Skeletal muscle satellite cell (primary cell): ENCODE measurements around the gene NVL. TPM values are rescaled to one million over a fixed set of nuclear protein-coding genes. Genes with fewer than 3 reads are reported as not detected.
A peak's percentile ranks its signal among the peaks of the same experiment; 100 is the strongest.

ENCODE experiments used
- H3K27me3 ChIP-seq: 2 replicates; pipeline ENCODE4 v1.7.0; 2013; ENCODE audit warnings: low read length; ENCODE audit not compliant: control insufficient read depth, insufficient read depth
- H3K36me3 ChIP-seq: 2 replicates; pipeline ENCODE4 v1.7.0; 2013; ENCODE audit warnings: mild to moderate bottlenecking, control low read depth, low read length; ENCODE audit not compliant: insufficient read depth
- H3K4me1 ChIP-seq: 2 replicates; pipeline ENCODE4 v1.7.0; 2013; ENCODE audit warnings: low read length; ENCODE audit not compliant: control insufficient read depth, insufficient read depth
- H3K4me2 ChIP-seq: 2 replicates; pipeline ENCODE4 v1.7.0; 2013; ENCODE audit warnings: mild to moderate bottlenecking, low read length
- H3K4me3 ChIP-seq: 2 replicates; pipeline ENCODE4 v1.7.0; 2013; ENCODE audit warnings: low read length
- H3K9ac ChIP-seq: 2 replicates; pipeline ENCODE4 v1.7.0; 2013; ENCODE audit warnings: mild to moderate bottlenecking, low read depth, low read length, moderate library complexity
- H3K9me3 ChIP-seq: replicated peaks from 2 replicates; pipeline ENCODE4 v1.7.0; 2013; ENCODE audit warnings: mild to moderate bottlenecking, control low read depth, low read length
- total RNA-seq: library from RNA; depleted of rRNA; stranded (reverse); fragments of >200 nt; gene quantifications from 2 replicates; pipeline ENCODE4 v1.2.3, GENCODE V29; 2012; rRNA removed

NVL gene
- 13.1 and 20.5 TPM in 2 replicates for total RNA-seq

DNA sequence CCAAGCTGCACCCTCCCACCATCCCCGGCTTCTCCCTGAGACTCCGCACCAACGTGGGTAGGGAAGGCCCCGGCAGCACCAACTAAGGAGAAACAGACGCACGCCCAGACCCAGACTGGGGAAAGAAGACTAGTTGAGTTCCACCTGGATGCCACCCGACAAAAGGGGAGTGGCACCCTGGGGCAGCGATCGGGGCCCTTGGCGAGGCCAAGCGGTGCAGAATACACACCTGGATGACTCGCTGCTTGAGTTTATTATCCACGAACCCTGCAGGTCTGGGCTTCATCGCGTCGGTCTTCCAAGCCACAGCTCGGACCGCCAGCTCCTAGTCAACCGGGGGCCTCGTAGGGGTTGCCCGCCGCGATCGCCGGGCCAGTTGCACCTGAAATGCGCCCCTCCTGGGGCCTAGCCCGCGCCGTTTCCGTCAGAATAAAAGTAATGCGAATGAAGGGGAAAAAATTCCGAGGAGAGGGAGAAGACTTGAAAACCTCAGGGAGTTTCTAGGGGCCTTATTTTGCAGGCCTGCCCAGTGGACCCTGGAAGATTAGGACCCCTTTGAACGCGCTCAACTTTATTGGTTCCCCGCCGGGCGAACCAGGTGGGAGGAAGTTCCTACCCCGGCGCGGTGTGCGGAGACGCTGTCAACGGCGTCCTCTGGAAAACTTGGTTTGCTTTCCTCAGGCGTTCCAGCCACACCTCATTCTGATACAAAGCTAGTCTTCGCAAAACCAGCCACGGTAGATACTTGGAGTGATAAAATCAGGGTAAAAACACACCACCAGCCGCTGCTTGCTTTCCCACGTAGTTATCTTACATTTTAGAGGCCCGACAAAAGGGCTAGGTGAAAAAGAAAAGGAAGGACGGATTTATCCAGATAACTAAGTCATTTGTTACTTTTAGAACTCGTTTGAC is at the start of gene NVL:
Gene NVL (minus strand): TSS at position 331 of the 912 bp plus-strand sequence. CDS start 45 bp downstream, at position 286.
- Histone ChIP-seq H3K4me1 (peaks cover 17% of the 10 kb centered on the region), H3K4me2 (peak within 1 kb of the TSS; percentile 89), H3K27me3 (no peaks in the 10 kb centered on the region), H3K9ac (peak within 1 kb of the TSS; percentile 98), H3K9me3 (no peaks in the 10 kb centered on the region), H3K36me3 (peaks cover 3% of the 10 kb centered on the region), H3K4me3 (peak within 1 kb of the TSS; percentile 95)

- no peak overlapping the region for H3K9ac ChIP-seq
- H3K9me3 ChIP-seq = no peaks in the 10 kb centered on the region
- H3K4me2 ChIP-seq = no peak overlapping the region
- H3K4me1 ChIP-seq = peaks cover 21% of the 10 kb centered on the region
- no peaks in the 10 kb centered on the region for H3K27me3 ChIP-seq
- peaks cover 23% of the 10 kb centered on the region for H3K36me3 ChIP-seq
- no peak overlapping the region for H3K4me3 ChIP-seq
Observed at GRCh38 chr1:224378855-224379631, 49.1 kb upstream of the NVL start.

- H3K27me3 ChIP-seq = no peaks in the 10 kb centered on the region
- no peak overlapping the region for H3K4me2 ChIP-seq
- peaks cover 21% of the 10 kb centered on the region for H3K4me1 ChIP-seq
- H3K36me3 ChIP-seq = peaks cover 30% of the 10 kb centered on the region
- H3K9me3 ChIP-seq = no peaks in the 10 kb centered on the region
- no peak overlapping the region for H3K9ac ChIP-seq
- no peak overlapping the region for H3K4me3 ChIP-seq
Observed at GRCh38 chr1:224377676-224378006, 47.7 kb upstream of the NVL start.

GRCh38 chr1:224375059-224375458 is 45.1 kb upstream of the NVL start:
- H3K9ac ChIP-seq = no peak overlapping the region
- H3K4me1 ChIP-seq = peaks cover 21% of the 10 kb centered on the region
- no peaks in the 10 kb centered on the region for H3K9me3 ChIP-seq
- no peak overlapping the region for H3K4me2 ChIP-seq
- no peaks in the 10 kb centered on the region for H3K27me3 ChIP-seq
- H3K36me3 ChIP-seq = peaks cover 50% of the 10 kb centered on the region
- no peak overlapping the region for H3K4me3 ChIP-seq

- H3K36me3 ChIP-seq = peaks cover 57% of the 10 kb centered on the region
- H3K27me3 ChIP-seq = no peaks in the 10 kb centered on the region
- H3K4me2 ChIP-seq = no peak overlapping the region
- H3K9me3 ChIP-seq = no peaks in the 10 kb centered on the region
- peaks cover 21% of the 10 kb centered on the region for H3K4me1 ChIP-seq
- no peak overlapping the region for H3K9ac ChIP-seq
- H3K4me3 ChIP-seq = no peak overlapping the region
Observed at GRCh38 chr1:224373008-224373590, 43.1 kb upstream of the NVL start.

- Histone ChIP-seq H3K4me1 (no peaks in the 10 kb centered on the region), H3K27me3 (no peaks in the 10 kb centered on the region), H3K4me2 (no peak overlapping the region), H3K36me3 (peaks cover 53% of the 10 kb centered on the region), H3K4me3 (no peak overlapping the region), H3K9me3 (no peaks in the 10 kb centered on the region), H3K9ac (no peak overlapping the region)
Observed at GRCh38 chr1:224368409-224368808, 38.4 kb upstream of the NVL start.

- peaks cover 4% of the 10 kb centered on the region for H3K36me3 ChIP-seq
- no peaks in the 10 kb centered on the region for H3K9me3 ChIP-seq
- no peak overlapping the region for H3K4me3 ChIP-seq
- H3K4me1 ChIP-seq = peaks cover 7% of the 10 kb centered on the region
- no peaks in the 10 kb centered on the region for H3K27me3 ChIP-seq
- no peak overlapping the region for H3K4me2 ChIP-seq
- H3K9ac ChIP-seq = no peak overlapping the region
Observed at GRCh38 chr1:224359207-224359606, 29.2 kb upstream of the NVL start.

GRCh38 chr1:224358237-224358636 is 28.3 kb upstream of the NVL start:
- no peaks in the 10 kb centered on the region for H3K36me3 ChIP-seq
- no peaks in the 10 kb centered on the region for H3K9me3 ChIP-seq
- H3K4me1 ChIP-seq = peaks cover 7% of the 10 kb centered on the region
- no peaks in the 10 kb centered on the region for H3K27me3 ChIP-seq
- H3K4me2 ChIP-seq = peak overlapping the region; percentile 81
- peak overlapping the region; percentile 83 for H3K9ac ChIP-seq
- H3K4me3 ChIP-seq = peak overlapping the region; percentile 99

- H3K27me3 ChIP-seq = no peaks in the 10 kb centered on the region
- H3K4me2 ChIP-seq = peak overlapping the region; percentile 81
- H3K36me3 ChIP-seq = no peaks in the 10 kb centered on the region
- H3K9ac ChIP-seq = peak overlapping the region; percentile 83
- H3K4me3 ChIP-seq = peak overlapping the region; percentile 99
- peaks cover 7% of the 10 kb centered on the region for H3K4me1 ChIP-seq
- H3K9me3 ChIP-seq = no peaks in the 10 kb centered on the region
Observed at GRCh38 chr1:224357626-224358124, 27.7 kb upstream of the NVL start.

GRCh38 chr1:224356685-224357625 is 27.0 kb upstream of the NVL start, which contains the start of gene CNIH4:
TSS of gene CNIH4 (plus strand) at chr1:224356879. CDS start at chr1:224356925, 46 bp downstream.
- Histone ChIP-seq H3K4me1 (peaks cover 7% of the 10 kb centered on the region), H3K9ac (peak within 1 kb of the TSS; percentile 83), H3K9me3 (no peaks in the 10 kb centered on the region), H3K36me3 (no peaks in the 10 kb centered on the region), H3K4me3 (peak within 1 kb of the TSS; percentile 99), H3K27me3 (no peaks in the 10 kb centered on the region), H3K4me2 (peak within 1 kb of the TSS; percentile 81)
